ENCODE data around the gene MPEG1. TPM values are rescaled to one million over a fixed set of nuclear protein-coding genes. Genes with fewer than 3 reads are reported as not detected.

The MPEG1 gene
- total and polyA plus RNA-seq, 2 of the 13 experiments (the other 11 are each of a cell fraction or from before 2014, with no cell fraction given), result not detected

GRCh38 chr11:59179121-59179520 lies 33.6 kb downstream of the MPEG1 start:
- no peaks in the 10 kb centered on the region; a peak in 1 of 5 replicates for H3K36me3 ChIP-seq (replicated peaks in 1 of 2; ENCODE audit: control insufficient read depth in 1 of 2, insufficient read depth in 2 of 2, low read length in 2 of 2)
- no peak for DNase-seq (ENCODE audit: low spot score)
- in situ Hi-C loops (cut with HindIII; ENCODE audit: extremely low pct_ligation_motif_present, low pct_unique_long_range_greater_than_20kb) (loop anchor here (10.0 to 25.0 kb wide), 2 partner anchors 106 to 508 kb away; no protein-coding TSS in a partner anchor), intact Hi-C loops (cut with micrococcal nuclease; ENCODE audit: unreplicated experiment) (no loop called here)
- H3K79me2 ChIP-seq (ENCODE audit: insufficient read depth, low read length), result no peaks in the 10 kb centered on the region
- no peak for FAIRE-seq
- H3K4me2 ChIP-seq (ENCODE audit: low read depth, low read length), result no peak overlapping the region
- H3K4me3 ChIP-seq (replicated peaks in 1 of 3; ENCODE audit: insufficient read depth in 1 of 3, low read depth in 2 of 3, low read length in 3 of 3), result no peak overlapping the region
- H3K4me1 ChIP-seq (ENCODE audit: insufficient read depth, low read length), result peaks cover 25% of the 10 kb centered on the region
- H2AFZ ChIP-seq (ENCODE audit: low read length), result no peak overlapping the region
- H3K27me3 ChIP-seq (ENCODE audit: control insufficient read depth in 1 of 2, insufficient read depth in 2 of 2, low read length in 2 of 2), result no peaks in the 10 kb centered on the region
- H3K9ac ChIP-seq (ENCODE audit: insufficient read depth, low read depth, low read length), result no peak overlapping the region
- no peak for ATAC-seq
- no peaks in the 10 kb centered on the region for H3K9me3 ChIP-seq (ENCODE audit: low read length)
- no peak overlapping the region for H3K27ac ChIP-seq (ENCODE audit: extremely low read length, insufficient read depth, low read length)
- ChIA-PET CTCF (ENCODE audit: low intra/inter-chr PET ratio, low total read pairs) (no interaction called here), POLR2A (no interaction called here)
- H4K20me1 ChIP-seq (ENCODE audit: insufficient read depth, low read length), result no peaks in the 10 kb centered on the region
- 98% methylated on average over 2 of the region's 2 CpGs for WGBS (ENCODE audit: low lambda C conversion rate)
- TF ChIP-seq ZFP36L2 (CRISPR knock-in tag; IDR thresholded peaks at IDR 0.05) (no peak), IKZF5 (CRISPR knock-in tag; IDR thresholded peaks at IDR 0.05) (no peak), CENPX (CRISPR knock-in tag; IDR thresholded peaks at IDR 0.05) (no peak), MAFK (conservative IDR thresholded peaks at IDR 0.05 in 1 of 2, IDR thresholded peaks at IDR 0.05 in 1 of 2; ENCODE audit: low read length in 2 of 2) (no peak), FOXM1 (CRISPR knock-in tag; IDR thresholded peaks at IDR 0.05) (no peak)
- BruUV-seq (replicated peaks), result no TSS peak

GRCh38 chr11:59178402-59178801 lies 34.3 kb downstream of the MPEG1 start:
- no peak overlapping the region for H3K9ac ChIP-seq (ENCODE audit: insufficient read depth, low read depth, low read length)
- TF ChIP-seq GPBP1L1 (CRISPR knock-in tag; IDR thresholded peaks at IDR 0.05), result no peak
- no peak for TF ChIP-seq MIXL1 (CRISPR knock-in tag; IDR thresholded peaks at IDR 0.05)
- no peak for TF ChIP-seq KDM4B (CRISPR knock-in tag; IDR thresholded peaks at IDR 0.05)
- no peak for TF ChIP-seq CREB1 (IDR thresholded peaks at IDR 0.05)
- TF ChIP-seq CREB1 (CRISPR knock-in tag; IDR thresholded peaks at IDR 0.05), result no peak
- TF ChIP-seq ZNF101 (CRISPR knock-in tag; IDR thresholded peaks at IDR 0.05; ENCODE audit: borderline replicate concordance, low read depth), result no peak
- DNase-seq (ENCODE audit: low spot score) (no peak), ATAC-seq (no peak), FAIRE-seq (no peak)
- intact Hi-C loops (cut with micrococcal nuclease; ENCODE audit: unreplicated experiment) (no loop called here), in situ Hi-C loops (cut with HindIII; ENCODE audit: extremely low pct_ligation_motif_present, low pct_unique_long_range_greater_than_20kb) (loop anchor here (10.0 to 25.0 kb wide), 2 partner anchors 106 to 509 kb away; no protein-coding TSS in a partner anchor)
- BruUV-seq (replicated peaks), result no TSS peak
- no peak overlapping the region for H3K27ac ChIP-seq (ENCODE audit: extremely low read length, insufficient read depth, low read length)
- no peaks in the 10 kb centered on the region for H4K20me1 ChIP-seq (ENCODE audit: insufficient read depth, low read length)
- H2AFZ ChIP-seq (ENCODE audit: low read length), result no peak overlapping the region
- peaks cover 32% of the 10 kb centered on the region for H3K4me1 ChIP-seq (ENCODE audit: insufficient read depth, low read length)
- no peaks in the 10 kb centered on the region for H3K79me2 ChIP-seq (ENCODE audit: insufficient read depth, low read length)
- H3K9me3 ChIP-seq (ENCODE audit: low read length), result no peaks in the 10 kb centered on the region
- ChIA-PET CTCF (ENCODE audit: low intra/inter-chr PET ratio, low total read pairs) (no interaction called here), POLR2A (no interaction called here)
- no peaks in the 10 kb centered on the region; a peak in 1 of 5 replicates for H3K36me3 ChIP-seq (replicated peaks in 1 of 2; ENCODE audit: control insufficient read depth in 1 of 2, insufficient read depth in 2 of 2, low read length in 2 of 2)
- no peak overlapping the region for H3K4me3 ChIP-seq (replicated peaks in 1 of 3; ENCODE audit: insufficient read depth in 1 of 3, low read depth in 2 of 3, low read length in 3 of 3)
- H3K27me3 ChIP-seq (ENCODE audit: control insufficient read depth in 1 of 2, insufficient read depth in 2 of 2, low read length in 2 of 2), result no peaks in the 10 kb centered on the region
- no peak overlapping the region for H3K4me2 ChIP-seq (ENCODE audit: low read depth, low read length)

All from HepG2 (cell line).